CD14-positive monocyte (primary cell): Measurements from ENCODE around the gene GPHN. TPM values are rescaled to one million over a fixed set of nuclear protein-coding genes. Genes with fewer than 3 reads are reported as not detected.

Experiments used
- DNase-seq, 3 donors: peaks; one replicate each; pipeline ENCODE4 v3.0.0-alpha.2; 2011 to 2022
- H2AFZ ChIP-seq: 2 replicates; pipeline ENCODE4 v1.6.0; 2012; ENCODE audit warnings: mild to moderate bottlenecking, low read depth, low read length, inconsistent platforms; ENCODE audit not compliant: insufficient read depth, poor library complexity, severe bottlenecking
- H3K27ac ChIP-seq, 2 donors: 1 replicate in 1 of 2; 2 replicates in 1 of 2; pipeline ENCODE4 v1.5.1; 2012 to 2013; ENCODE audit warnings: low read length in 2 of 2, control low read depth in 1 of 2, inconsistent platforms in 1 of 2, low read depth in 1 of 2, mild to moderate bottlenecking in 1 of 2
- H3K27me3 ChIP-seq, 2 donors: one replicate each; pipeline versions ENCODE4 v1.6.0 to v1.6.1; 2011 to 2013; ENCODE audit warnings: low read length in 2 of 2; ENCODE audit not compliant: control insufficient read depth in 2 of 2, insufficient read depth in 2 of 2
- H3K36me3 ChIP-seq, 2 donors: replicated peaks in 1 of 2; 1 replicate in 1 of 2; 2 replicates in 1 of 2; pipeline versions ENCODE4 v1.5.1 to v1.6.1; 2012 to 2013; ENCODE audit warnings: low read length in 2 of 2, control low read depth in 1 of 2, inconsistent platforms in 1 of 2, mild to moderate bottlenecking in 1 of 2; ENCODE audit not compliant: insufficient read depth in 2 of 2, control insufficient read depth in 1 of 2
- H3K4me1 ChIP-seq, 2 donors: 1 replicate in 1 of 2; 2 replicates in 1 of 2; pipeline versions ENCODE4 v1.5.1 to v1.6.1; 2012 to 2013; ENCODE audit warnings: low read length in 2 of 2, control low read depth in 1 of 2, inconsistent platforms in 1 of 2, mild to moderate bottlenecking in 1 of 2, moderate library complexity in 1 of 2; ENCODE audit not compliant: insufficient read depth in 2 of 2, control insufficient read depth in 1 of 2
- H3K4me2 ChIP-seq: replicated peaks from 2 replicates; pipeline ENCODE3; 2012; ENCODE audit warnings: low read length, moderate library complexity, mild to moderate bottlenecking; ENCODE audit not compliant: poor library complexity, severe bottlenecking; ENCODE audit errors: extremely low read depth
- H3K4me3 ChIP-seq, 3 experiments: fragments of 200-600 bp in 1 of 3; sonication (generic) in 1 of 3; replicated peaks in 1 of 3; 1 replicate in 2 of 3; 2 replicates in 1 of 3; pipeline ENCODE4 v1.5.1; 2011 to 2013; ENCODE audit warnings: low read length in 3 of 3, mild to moderate bottlenecking in 3 of 3, control low read depth in 2 of 3, low read depth in 2 of 3, inconsistent platforms in 1 of 3, moderate library complexity in 1 of 3
- H3K79me2 ChIP-seq: 2 replicates; pipeline ENCODE4 v1.6.0; 2012; ENCODE audit warnings: mild to moderate bottlenecking, control low read depth, inconsistent platforms, low read length, moderate library complexity; ENCODE audit not compliant: insufficient read depth
- H3K9ac ChIP-seq: 2 replicates; pipeline ENCODE4 v1.6.0; 2017; ENCODE audit warnings: low read length, mild to moderate bottlenecking; ENCODE audit not compliant: insufficient read depth, poor library complexity, severe bottlenecking
- H3K9me3 ChIP-seq, 2 donors: replicated peaks in 1 of 2; 1 replicate in 1 of 2; 2 replicates in 1 of 2; pipeline versions ENCODE4 v1.5.1 to v1.6.1; 2012 to 2013; ENCODE audit warnings: low read length in 2 of 2, control low read depth in 1 of 2; ENCODE audit not compliant: control insufficient read depth in 1 of 2, insufficient read depth in 1 of 2
- H4K20me1 ChIP-seq: 2 replicates; pipeline ENCODE4 v1.6.0; 2012; ENCODE audit warnings: mild to moderate bottlenecking, low read length, control low read depth, moderate library complexity; ENCODE audit not compliant: insufficient read depth
- H3K27ac Mint-ChIP-seq, 7 donors: one replicate each; pipeline ENCODE4 v1.8.0; 2020; ENCODE audit warnings: mild to moderate bottlenecking in 7 of 7, mixed read lengths in 7 of 7, moderate library complexity in 6 of 7, inconsistent platforms in 2 of 7
- H3K27me3 Mint-ChIP-seq, 3 donors: one replicate each; pipeline ENCODE4 v1.8.0; 2021 to 2022; ENCODE audit warnings: low read depth in 3 of 3, mild to moderate bottlenecking in 3 of 3, mixed read lengths in 3 of 3, moderate library complexity in 3 of 3, inconsistent platforms in 1 of 3
- H3K36me3 Mint-ChIP-seq, 2 donors: one replicate each; pipeline ENCODE4 v1.8.0; 2020; ENCODE audit warnings: mixed read lengths in 2 of 2, inconsistent platforms in 1 of 2, mild to moderate bottlenecking in 1 of 2
- H3K4me1 Mint-ChIP-seq: one replicate; pipeline ENCODE4 v1.8.0; 2020; ENCODE audit warnings: mild to moderate bottlenecking, mixed read lengths
- H3K4me3 Mint-ChIP-seq, 2 donors: one replicate each; pipeline ENCODE4 v1.8.0; 2020; ENCODE audit warnings: mild to moderate bottlenecking in 2 of 2, mixed read lengths in 2 of 2, moderate library complexity in 1 of 2
- H3K9me3 Mint-ChIP-seq, 7 donors: one replicate each; pipeline ENCODE4 v1.8.0; 2020 to 2022; ENCODE audit warnings: mixed read lengths in 7 of 7, mild to moderate bottlenecking in 6 of 7, moderate library complexity in 6 of 7, inconsistent platforms in 2 of 7
- CTCF ChIP-seq: fragments of 200-600 bp; IDR thresholded peaks from one replicate; pipeline ENCODE4 v1.8.0; 2022; ENCODE audit warnings: antibody characterized with exemption, mild to moderate bottlenecking
- WGBS: methylation state at CpG from one replicate; pipeline ENCODE4 v1.1.5; 2013; ENCODE audit warnings: missing lambda C conversion rate; ENCODE audit not compliant: insufficient coverage; 5-methylcytosine and 5-hydroxymethylcytosine counted together
- intact Hi-C, 2 donors: fragments of 100-400 bp; cut with micrococcal nuclease; formaldehyde crosslinking; loops; one replicate each; pipeline versions ENCODE4 v1.15.0 to v1.15.1; 2023
- polyA plus RNA-seq, 3 donors: library from polyadenylated mRNA; depleted of rRNA in 1 of 3; unstranded in 2 of 3; stranded (reverse) in 1 of 3; fragments of 300-500 nt in 2 of 3; fragments of >200 nt in 1 of 3; fragmentation: Illumina TruSeq in 2 of 3; gene quantifications; 1 replicate in 2 of 3; 2 replicates in 1 of 3; pipeline ENCODE4 v1.2.3, GENCODE V29; 2012 to 2021

GPHN gene
- polyA plus RNA-seq, 3 donors: 1.9 to 3.1 (median 3.0) TPM

- Mint-ChIP-seq H3K4me3 (no peak overlapping the region), H3K27ac (no peak overlapping the region), H3K36me3 (peaks cover 0 to 3% of the 10 kb centered on the region in 2 donors), H3K27me3 (peaks cover 0 to 1% (median 0%) of the 10 kb centered on the region in 3 donors), H3K9me3 (peaks cover 18 to 49% (median 37%) of the 10 kb centered on the region in 7 donors), H3K4me1 (no peaks in the 10 kb centered on the region)
- no peak for DNase-seq
- TF ChIP-seq CTCF: no peak
- Histone ChIP-seq H3K9me3 (peaks cover 16 to 30% of the 10 kb centered on the region in 2 donors), H3K9ac (no peak overlapping the region), H3K27me3 (no peaks in the 10 kb centered on the region), H3K4me2 (no peak overlapping the region), H3K4me1 (no peaks in the 10 kb centered on the region), H3K27ac (no peak overlapping the region), H3K36me3 (no peaks in the 10 kb centered on the region), H2AFZ (no peak overlapping the region), H3K79me2 (no peaks in the 10 kb centered on the region), H4K20me1 (no peaks in the 10 kb centered on the region), H3K4me3 (no peak overlapping the region)
- intact Hi-C loops: no loop called here
- WGBS: no CpG with 5 or more reads among the region's 1 CpG
These were observed 169.8 kb downstream of the GPHN start for GRCh38 chr14:66677780-66678179.

- no peaks in the 10 kb centered on the region for H4K20me1 ChIP-seq
- no peak for DNase-seq
- H3K27ac ChIP-seq: no peak overlapping the region
- no peak for TF ChIP-seq CTCF
- no peak overlapping the region for H3K9ac ChIP-seq
- no peaks in the 10 kb centered on the region for H3K4me1 Mint-ChIP-seq
- no peak overlapping the region for H3K4me3 Mint-ChIP-seq
- H2AFZ ChIP-seq: no peak overlapping the region
- peaks cover 6 to 30% of the 10 kb centered on the region in 2 donors for H3K9me3 ChIP-seq
- peaks cover 14 to 41% (median 30%) of the 10 kb centered on the region in 7 donors for H3K9me3 Mint-ChIP-seq
- H3K36me3 ChIP-seq: no peaks in the 10 kb centered on the region
- no peaks in the 10 kb centered on the region for H3K4me1 ChIP-seq
- no peaks in the 10 kb centered on the region for H3K27me3 Mint-ChIP-seq
- H3K4me3 ChIP-seq: no peak overlapping the region
- peaks cover 5 to 8% of the 10 kb centered on the region in 2 donors for H3K36me3 Mint-ChIP-seq
- no peak overlapping the region for H3K4me2 ChIP-seq
- intact Hi-C loops: no loop called here
- no peaks in the 10 kb centered on the region for H3K27me3 ChIP-seq
- H3K27ac Mint-ChIP-seq: no peak overlapping the region
- no peaks in the 10 kb centered on the region for H3K79me2 ChIP-seq
These were observed 172.3 kb downstream of the GPHN start for GRCh38 chr14:66680216-66680615.
